ENCODE measurements around the gene PML.
"Not testable (repeated sequence)": the region's sequence is repeated elsewhere in the genome, so short reads cannot be mapped to it uniquely, and the experiment has no call there.

PML gene

GRCh38 chr15:74062236-74062635 is 67.7 kb downstream of the PML start:
- DNase-seq (ENCODE audit: low read depth), result no peak

GRCh38 chr15:74062671-74063070 is 68.2 kb downstream of the PML start:
- DNase-seq (ENCODE audit: low read depth), result no peak

GRCh38 chr15:74063425-74064146 is 69.1 kb downstream of the PML start:
- not testable (repeated sequence) for DNase-seq (ENCODE audit: low read depth)

DNA sequence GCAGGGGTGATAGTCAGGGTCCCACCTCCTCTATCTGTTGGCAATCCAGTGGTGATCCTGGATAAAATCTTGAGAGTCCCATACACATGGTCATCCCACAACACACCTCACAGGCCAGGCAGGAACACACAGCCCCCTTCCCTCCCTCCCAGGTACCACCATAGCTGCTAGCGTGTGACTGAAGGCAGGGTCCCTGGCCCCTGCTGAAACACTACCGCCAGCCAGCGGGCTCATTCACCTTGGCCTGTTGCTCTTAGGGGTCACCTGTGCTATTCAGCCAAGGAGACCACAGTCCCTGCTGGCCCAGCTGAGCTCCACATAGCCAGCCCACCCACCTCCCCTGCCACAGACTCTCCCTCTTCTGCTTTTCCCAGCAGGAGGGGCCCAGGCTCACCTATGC is 69.7 kb downstream of the PML start:
- not testable (repeated sequence) for DNase-seq (ENCODE audit: low read depth)

- DNase-seq (ENCODE audit: low read depth), result not testable (repeated sequence)
Observed at GRCh38 chr15:74064822-74065221, 70.3 kb downstream of the PML start.

- DNase-seq (ENCODE audit: low read depth), result not testable (repeated sequence)
Observed at GRCh38 chr15:74065684-74066411, 71.3 kb downstream of the PML start.

DNA sequence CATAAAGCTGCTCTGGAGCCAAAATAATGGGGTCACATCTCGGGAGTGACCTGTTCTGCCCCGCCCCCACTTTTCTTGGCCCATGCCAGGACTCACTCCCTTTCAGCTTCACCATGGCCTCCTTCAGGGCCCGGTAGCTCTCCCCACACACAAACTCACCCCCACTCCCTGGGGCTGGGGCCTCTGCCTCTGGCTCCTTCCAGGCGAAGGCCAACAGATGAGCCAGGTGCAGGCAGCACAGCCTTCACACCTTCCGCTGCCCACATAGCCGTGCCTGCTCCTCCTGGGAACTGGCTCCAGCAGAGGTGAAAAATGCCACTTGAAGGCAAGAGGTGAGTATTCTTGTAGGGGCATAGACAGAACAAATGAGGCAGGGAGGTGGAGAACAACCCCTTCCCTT is 77.1 kb downstream of the PML start:
- not testable (repeated sequence) for DNase-seq (ENCODE audit: low read depth)

GRCh38 chr15:74072132-74072531 is 77.6 kb downstream of the PML start:
- not testable (repeated sequence) for DNase-seq (ENCODE audit: low read depth)

GRCh38 chr15:74072614-74073337 is 78.3 kb downstream of the PML start:
- DNase-seq (ENCODE audit: low read depth), result not testable (repeated sequence)

DNA sequence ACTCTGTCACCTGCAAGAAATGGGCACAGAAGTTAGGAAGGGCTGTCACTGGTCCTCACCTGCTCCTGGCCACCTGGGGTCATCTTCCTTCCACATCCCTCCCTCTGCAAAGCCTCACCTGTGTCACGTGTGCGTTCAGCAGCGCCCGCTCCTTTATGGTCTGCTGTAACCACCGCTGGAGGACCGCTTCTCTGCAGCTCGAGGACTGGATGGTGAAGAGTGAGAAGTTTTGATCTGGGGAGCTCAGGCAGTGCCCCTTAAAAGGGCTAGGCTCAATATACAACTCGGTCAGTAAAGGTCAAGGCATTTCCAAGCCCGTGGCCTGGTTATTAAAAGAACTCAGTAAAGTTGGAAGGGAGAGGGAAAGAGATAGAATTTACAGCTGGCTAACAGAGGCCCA is 81.3 kb downstream of the PML start:
- not testable (repeated sequence) for DNase-seq (ENCODE audit: low read depth)

GRCh38 chr15:74082450-74082849 is 87.9 kb downstream of the PML start, which contains the start of gene GOLGA6A:
Gene GOLGA6A (minus strand): TSS chr15:74082550. CDS start chr15:74082509, 41 bp downstream.
- DNase-seq (ENCODE audit: low read depth), result not testable (repeated sequence)

DNA sequence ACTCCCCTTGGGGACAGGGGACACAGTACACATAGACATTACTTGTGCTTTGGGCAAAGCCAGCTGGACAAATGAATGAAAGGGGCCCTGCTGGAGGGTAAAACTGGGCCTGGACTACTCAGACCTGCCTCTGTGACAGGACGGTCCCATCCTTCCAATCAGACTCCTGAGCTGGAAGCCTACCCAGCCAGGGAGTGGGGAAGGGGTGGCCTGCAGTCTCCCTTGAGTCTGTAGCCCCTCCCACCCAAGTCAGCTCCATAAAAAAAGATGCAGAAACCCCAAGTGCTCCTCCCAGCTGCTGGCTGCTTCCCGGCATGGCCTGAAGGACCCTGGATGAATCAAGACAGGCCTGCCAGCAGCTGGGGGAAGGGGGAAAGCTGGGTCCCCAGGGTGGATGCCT is 100.1 kb downstream of the PML start:
- DNase-seq (ENCODE audit: low read depth), result not testable (repeated sequence)

- DNase-seq (ENCODE audit: low read depth), result not testable (repeated sequence)
Observed at GRCh38 chr15:74095610-74096009, 101.1 kb downstream of the PML start.

DNA sequence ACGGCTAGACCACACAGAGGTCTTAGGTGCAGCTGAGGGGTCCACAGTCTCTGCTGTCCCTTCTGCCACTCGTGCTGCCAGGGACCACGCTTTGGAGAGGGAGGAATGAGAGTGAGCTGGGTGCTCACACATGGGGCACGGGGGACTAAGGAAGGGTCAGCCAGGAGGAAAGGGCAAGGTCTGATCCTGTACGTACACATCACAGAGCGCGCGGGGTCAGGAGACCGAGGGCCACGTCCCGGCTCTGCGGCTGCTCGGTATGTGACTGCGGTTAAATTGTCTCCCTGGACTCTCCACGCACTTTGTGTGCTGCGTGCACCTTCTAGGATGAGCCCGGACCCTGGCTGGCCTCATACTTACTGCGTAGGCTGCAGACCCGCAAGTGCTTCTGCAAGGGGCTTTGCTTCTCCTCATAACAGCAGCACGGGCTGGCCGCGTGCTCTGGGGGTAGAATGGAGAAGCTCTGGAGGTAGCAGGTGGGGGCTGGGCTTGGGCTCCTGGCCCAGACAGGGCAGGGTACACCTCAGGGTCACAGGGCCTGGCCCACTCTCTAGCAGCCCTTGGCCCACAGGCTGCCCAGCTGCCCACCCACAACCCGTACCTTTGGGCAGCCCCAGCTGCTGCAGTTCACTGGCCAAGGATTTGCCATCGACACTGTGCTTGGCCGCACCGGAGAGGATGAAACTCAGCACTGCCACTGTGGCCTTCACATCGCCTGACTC is 102.4 kb downstream of the PML start:
- DNase-seq (ENCODE audit: low read depth), result not testable (repeated sequence)
